BE2C (cell line): ENCODE measurements around the gene PPP1R13L.
"Not testable (repeated sequence)": the region's sequence is repeated elsewhere in the genome, so short reads cannot be mapped to it uniquely, and the experiment has no call there.

Source experiments
- DNase-seq: peaks from one replicate; pipeline ENCODE4 v3.0.0-alpha.2; 2020
- H3K27me3 ChIP-seq: fragments of 250-450 bp; sonication (Bioruptor Pico); 2 replicates; pipeline ENCODE4 v1.5.1; 2020; ENCODE audit warnings: mild to moderate bottlenecking
- H3K36me3 ChIP-seq: fragments of 250-450 bp; sonication (Bioruptor Pico); 2 replicates; pipeline ENCODE4 v1.5.1; 2020; ENCODE audit warnings: mild to moderate bottlenecking
- H3K4me1 ChIP-seq: fragments of 250-450 bp; sonication (Bioruptor Pico); 2 replicates; pipeline ENCODE4 v1.5.1; 2020
- H3K4me3 ChIP-seq: 2 replicates; pipeline ENCODE4 v1.5.1; 2011; ENCODE audit warnings: low read depth, low read length
- H3K9me3 ChIP-seq: fragments of 250-450 bp; sonication (Bioruptor Pico); 2 replicates; pipeline ENCODE4 v1.5.1; 2020
- CTCF ChIP-seq: IDR thresholded peaks from 2 replicates; pipeline ENCODE4 v1.5.1; 2012; ENCODE audit warnings: mild to moderate bottlenecking, low read depth, low read length

The PPP1R13L gene

GRCh38 chr19:45340232-45340898, 64.5 kb downstream of the PPP1R13L start, which contains the start of gene KLC3:
Gene KLC3, plus strand, starts transcription at chr19:45340750. Its CDS starts 4,792 bp downstream, at chr19:45345542.
- no peak for TF ChIP-seq CTCF
- no peaks in the 10 kb centered on the region for H3K4me1 ChIP-seq

GRCh38 chr19:45339629-45340028, 65.2 kb downstream of the PPP1R13L start:
- no peaks in the 10 kb centered on the region for H3K9me3 ChIP-seq
- no peak overlapping the region for H3K4me3 ChIP-seq
- H3K36me3 ChIP-seq, result no peaks in the 10 kb centered on the region
- TF ChIP-seq CTCF, result no peak
- peaks cover 5% of the 10 kb centered on the region; the same call in 1 of the 2 replicates for H3K27me3 ChIP-seq
- H3K4me1 ChIP-seq, result no peaks in the 10 kb centered on the region
- no peak for DNase-seq

More at GRCh38 chr19:45340232-45340898, 64.5 kb downstream of the PPP1R13L start, which contains the start of gene KLC3:
- peaks cover 5% of the 10 kb centered on the region; the same call in 1 of the 2 replicates for H3K27me3 ChIP-seq
- no peaks in the 10 kb centered on the region for H3K9me3 ChIP-seq
- no peak within 1 kb of the TSS for H3K4me3 ChIP-seq
- no peak for DNase-seq
- H3K36me3 ChIP-seq, result no peaks in the 10 kb centered on the region

- H3K9me3 ChIP-seq, result no peaks in the 10 kb centered on the region
- H3K36me3 ChIP-seq, result no peaks in the 10 kb centered on the region
- H3K27me3 ChIP-seq, result peaks cover 5% of the 10 kb centered on the region; the same call in 1 of the 2 replicates
- no peak overlapping the region for H3K4me3 ChIP-seq
- DNase-seq, result no peak
- TF ChIP-seq CTCF, result no peak
- H3K4me1 ChIP-seq, result no peaks in the 10 kb centered on the region
Observed at GRCh38 chr19:45336696-45337251, 68.1 kb downstream of the PPP1R13L start.

- H3K9me3 ChIP-seq, H3K27me3 ChIP-seq, DNase-seq: not testable (repeated sequence)
Observed at GRCh38 chr19:45334881-45335280, 70.0 kb downstream of the PPP1R13L start.

GRCh38 chr19:45333609-45334303, 71.1 kb downstream of the PPP1R13L start:
- no peaks in the 10 kb centered on the region for H3K4me1 ChIP-seq
- H3K27me3 ChIP-seq, result no peaks in the 10 kb centered on the region
- no peak for TF ChIP-seq CTCF
- H3K9me3 ChIP-seq, result no peaks in the 10 kb centered on the region
- H3K4me3 ChIP-seq, result no peak overlapping the region
- no peak for DNase-seq
- H3K36me3 ChIP-seq, result no peaks in the 10 kb centered on the region

More at GRCh38 chr19:45334881-45335280, 70.0 kb downstream of the PPP1R13L start:
- not testable (repeated sequence) for H3K4me3 ChIP-seq, H3K4me1 ChIP-seq, H3K36me3 ChIP-seq

- no peak for TF ChIP-seq CTCF
- H3K27me3 ChIP-seq, result no peaks in the 10 kb centered on the region
- H3K9me3 ChIP-seq, result no peaks in the 10 kb centered on the region
- no peak overlapping the region for H3K4me3 ChIP-seq
- DNase-seq, result no peak
- no peaks in the 10 kb centered on the region for H3K4me1 ChIP-seq
- no peaks in the 10 kb centered on the region for H3K36me3 ChIP-seq
Observed at GRCh38 chr19:45331411-45331810, 73.5 kb downstream of the PPP1R13L start.
